Measurements from ENCODE around the gene ARRDC5. TPM values are rescaled to one million over a fixed set of nuclear protein-coding genes. Genes with fewer than 3 reads are reported as not detected.

The ARRDC5 gene
- total RNA-seq, 1 donor from 2014 or later = not detected

DNA sequence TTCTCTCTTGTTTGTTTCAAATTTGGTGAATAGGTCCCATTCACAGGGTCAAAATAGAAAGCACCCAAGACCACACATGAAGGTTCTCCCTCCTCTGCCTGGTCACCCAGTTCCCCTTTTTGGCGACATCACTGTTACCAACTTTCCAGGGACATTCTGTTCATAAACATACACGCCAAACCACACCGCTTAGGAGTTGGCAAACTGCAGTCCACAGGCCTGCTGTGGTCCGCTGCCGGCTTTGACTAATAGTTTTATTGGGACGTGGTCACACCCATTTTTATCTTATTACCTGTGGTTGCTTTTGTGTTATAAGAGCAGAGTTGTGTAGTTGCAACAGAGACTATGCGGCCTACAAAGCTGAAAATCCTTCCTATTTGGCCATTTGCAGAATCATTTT lies 30.8 kb upstream of the ARRDC5 start:
- Histone ChIP-seq H3K4me3 (no peak overlapping the region), H4K20me1 (ENCODE audit: low read depth) (peaks cover 46% of the 10 kb centered on the region), H3K27me3 (no peaks in the 10 kb centered on the region), H3K79me2 (ENCODE audit: low read depth) (peaks cover 28% of the 10 kb centered on the region), H3K4me1 (no peaks in the 10 kb centered on the region), H3F3A (ENCODE audit: low read depth) (no peaks in the 10 kb centered on the region), H3K27ac (no peak overlapping the region), H3K9ac (no peak overlapping the region), H3K4me2 (no peak overlapping the region), H3K9me3 (ENCODE audit: low read depth) (no peaks in the 10 kb centered on the region), H2AFZ (replicated peaks) (no peak overlapping the region), H3K36me3 (no peaks in the 10 kb centered on the region)
- no peak for DNase-seq (ENCODE audit: low spot score)
- H3K36me3 Mint-ChIP-seq = peaks cover 37% of the 10 kb centered on the region
- no peak overlapping the region for H3K4me3 Mint-ChIP-seq
- no peak overlapping the region for H3K27ac Mint-ChIP-seq
- H3K4me1 Mint-ChIP-seq = no peaks in the 10 kb centered on the region
- no peaks in the 10 kb centered on the region for H3K27me3 Mint-ChIP-seq (ENCODE audit: insufficient read depth, low read depth)
- TF ChIP-seq CTCF (IDR thresholded peaks at IDR 0.05) (no peak), EZH2phosphoT487 (IDR thresholded peaks at IDR 0.05) (no peak), EZH2 (IDR thresholded peaks at IDR 0.05) (no peak)
- no peaks in the 10 kb centered on the region for H3K9me3 Mint-ChIP-seq

DNA sequence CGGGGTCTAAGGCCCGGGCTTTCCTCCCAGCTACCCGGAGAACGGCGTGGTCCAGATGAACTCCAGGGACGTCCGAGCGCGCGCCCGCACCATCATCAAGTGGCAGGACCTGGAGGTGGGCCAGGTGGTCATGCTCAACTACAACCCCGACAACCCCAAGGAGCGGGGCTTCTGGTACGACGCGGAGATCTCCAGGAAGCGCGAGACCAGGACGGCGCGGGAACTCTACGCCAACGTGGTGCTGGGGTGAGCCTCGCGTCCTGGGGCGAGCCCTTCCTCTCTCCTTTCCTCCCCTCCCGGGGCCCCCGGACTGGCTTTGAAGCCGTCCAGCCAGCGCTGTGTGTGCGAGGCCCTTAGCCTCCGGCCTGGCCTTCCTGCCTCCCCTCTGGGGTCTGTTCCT lies 30.0 kb upstream of the ARRDC5 start:
- peaks cover 28% of the 10 kb centered on the region for H3K79me2 ChIP-seq (ENCODE audit: low read depth)
- H3K27ac Mint-ChIP-seq = no peak overlapping the region
- no peaks in the 10 kb centered on the region for H3F3A ChIP-seq (ENCODE audit: low read depth)

GRCh38 chr19:4930664-4931063 lies 28.0 kb upstream of the ARRDC5 start:
- no peak overlapping the region for H3K4me2 ChIP-seq
- Mint-ChIP-seq H3K9me3 (no peaks in the 10 kb centered on the region), H3K36me3 (peaks cover 23% of the 10 kb centered on the region), H3K4me1 (peaks cover 2% of the 10 kb centered on the region), H3K27me3 (ENCODE audit: insufficient read depth, low read depth) (no peaks in the 10 kb centered on the region), H3K27ac (no peak overlapping the region), H3K4me3 (no peak overlapping the region)
- H2AFZ ChIP-seq (replicated peaks) = no peak overlapping the region
- no peak overlapping the region for H3K27ac ChIP-seq
- peaks cover 38% of the 10 kb centered on the region for H3K79me2 ChIP-seq (ENCODE audit: low read depth)
- H4K20me1 ChIP-seq (ENCODE audit: low read depth) = peaks cover 52% of the 10 kb centered on the region
- no peak for DNase-seq (ENCODE audit: low spot score)
- H3F3A ChIP-seq (ENCODE audit: low read depth) = no peaks in the 10 kb centered on the region
- no peaks in the 10 kb centered on the region for H3K27me3 ChIP-seq
- no peaks in the 10 kb centered on the region for H3K9me3 ChIP-seq (ENCODE audit: low read depth)
- H3K4me3 ChIP-seq = no peak overlapping the region
- H3K36me3 ChIP-seq = no peaks in the 10 kb centered on the region
- TF ChIP-seq EZH2 (IDR thresholded peaks at IDR 0.05) = no peak
- no peak for TF ChIP-seq EZH2phosphoT487 (IDR thresholded peaks at IDR 0.05)
- no peak for TF ChIP-seq CTCF (IDR thresholded peaks at IDR 0.05)
- no peak overlapping the region for H3K9ac ChIP-seq
- no peaks in the 10 kb centered on the region for H3K4me1 ChIP-seq

More for the DNA sequence above, 30.0 kb upstream of the ARRDC5 start:
- Histone ChIP-seq H2AFZ (replicated peaks) (no peak overlapping the region), H3K4me2 (no peak overlapping the region), H3K9ac (no peak overlapping the region), H3K27ac (no peak overlapping the region), H3K4me1 (no peaks in the 10 kb centered on the region), H3K27me3 (no peaks in the 10 kb centered on the region), H3K4me3 (no peak overlapping the region), H3K9me3 (ENCODE audit: low read depth) (no peaks in the 10 kb centered on the region), H3K36me3 (no peaks in the 10 kb centered on the region), H4K20me1 (ENCODE audit: low read depth) (peaks cover 46% of the 10 kb centered on the region)
- TF ChIP-seq EZH2 (IDR thresholded peaks at IDR 0.05) (no peak), EZH2phosphoT487 (IDR thresholded peaks at IDR 0.05) (no peak), CTCF (IDR thresholded peaks at IDR 0.05) (no peak)
- Mint-ChIP-seq H3K4me1 (no peaks in the 10 kb centered on the region), H3K9me3 (no peaks in the 10 kb centered on the region), H3K27me3 (ENCODE audit: insufficient read depth, low read depth) (no peaks in the 10 kb centered on the region), H3K36me3 (peaks cover 32% of the 10 kb centered on the region), H3K4me3 (no peak overlapping the region)
- no peak for DNase-seq (ENCODE audit: low spot score)

Measured in neural progenitor cell (in vitro differentiated cells).